Measurements from ENCODE around the gene MYCBP2.
A peak's percentile ranks its signal among the peaks of the same experiment; 100 is the strongest.
"Not testable (repeated sequence)": the region's sequence is repeated elsewhere in the genome, so short reads cannot be mapped to it uniquely, and the experiment has no call there.

Gene MYCBP2

DNA sequence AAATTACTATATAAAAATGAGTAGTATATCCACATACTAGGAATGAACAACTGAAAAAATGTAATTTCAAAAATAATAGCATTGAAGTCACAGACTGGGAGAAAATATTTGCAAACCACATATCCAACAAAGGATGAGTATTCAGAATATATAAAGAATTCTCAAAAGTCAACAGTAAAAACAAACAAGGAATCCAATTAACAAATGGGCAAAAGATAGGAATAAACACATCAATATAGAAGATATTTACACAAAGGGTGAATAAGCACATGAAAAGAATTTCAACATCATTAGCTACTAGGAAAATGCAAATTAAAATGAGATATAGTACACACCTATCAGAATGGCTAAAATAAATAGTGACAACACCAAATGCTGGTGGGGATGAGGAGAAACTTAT lies 37.0 kb downstream of the MYCBP2 start:
- no peak for DNase-seq

DNA sequence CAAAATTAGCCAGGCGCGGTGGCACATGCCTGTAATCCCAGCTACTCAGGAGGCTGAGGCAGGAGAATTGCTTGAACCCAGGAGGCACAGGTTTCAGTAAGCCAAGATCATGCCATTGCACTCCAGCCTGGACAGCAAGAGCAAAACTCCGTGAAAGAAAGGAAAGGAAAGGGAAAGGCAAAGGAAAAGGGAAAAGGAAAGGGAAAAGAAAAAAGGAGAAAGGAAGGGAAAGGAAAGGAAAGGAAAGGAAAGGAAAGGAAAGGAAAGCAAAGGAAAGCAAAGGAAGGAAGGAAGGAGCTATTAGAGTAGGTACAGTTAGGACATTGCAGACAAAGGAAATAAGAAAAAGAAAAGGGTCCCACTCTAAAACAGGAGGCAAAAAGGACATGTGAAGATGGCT lies 41.3 kb downstream of the MYCBP2 start:
- not testable (repeated sequence) for DNase-seq

DNA sequence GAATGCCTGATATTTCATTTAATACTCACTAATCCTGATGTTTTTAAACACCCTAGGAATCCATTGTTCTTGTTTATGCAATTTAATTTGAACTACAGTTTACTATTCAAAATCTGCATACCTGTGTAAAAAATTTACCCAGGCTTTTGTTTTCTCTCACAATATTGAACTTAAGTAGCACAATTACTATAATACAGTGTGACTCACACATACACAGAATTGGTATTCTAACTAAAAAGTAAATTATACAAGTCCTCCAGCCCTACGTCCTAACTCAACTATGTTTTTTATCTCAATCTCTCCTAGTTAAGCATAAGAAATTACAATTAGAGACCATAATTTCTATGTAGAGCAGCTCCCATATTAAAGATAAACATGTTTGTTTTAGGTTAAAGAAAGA lies 41.8 kb downstream of the MYCBP2 start:
- DNase-seq, result no peak

DNA sequence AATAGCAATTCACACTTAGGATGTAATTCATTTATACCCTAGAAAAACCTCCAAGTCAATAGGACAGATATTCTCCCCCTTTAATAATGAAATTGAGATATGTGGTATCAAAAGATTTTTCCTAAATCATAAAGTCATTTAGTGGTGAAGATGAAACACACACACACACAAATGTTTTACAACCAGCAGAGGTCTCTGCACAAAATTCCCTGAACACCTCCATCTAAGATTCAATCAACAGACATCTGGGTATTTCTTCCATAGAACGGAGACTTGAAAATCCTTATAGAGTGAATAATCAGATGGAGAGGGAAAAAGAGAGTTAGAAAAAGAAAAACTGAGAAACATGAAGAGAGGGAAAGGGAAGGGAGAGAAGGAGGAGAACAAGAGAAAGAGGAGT lies 52.8 kb downstream of the MYCBP2 start:
- DNase-seq, result no peak

DNA sequence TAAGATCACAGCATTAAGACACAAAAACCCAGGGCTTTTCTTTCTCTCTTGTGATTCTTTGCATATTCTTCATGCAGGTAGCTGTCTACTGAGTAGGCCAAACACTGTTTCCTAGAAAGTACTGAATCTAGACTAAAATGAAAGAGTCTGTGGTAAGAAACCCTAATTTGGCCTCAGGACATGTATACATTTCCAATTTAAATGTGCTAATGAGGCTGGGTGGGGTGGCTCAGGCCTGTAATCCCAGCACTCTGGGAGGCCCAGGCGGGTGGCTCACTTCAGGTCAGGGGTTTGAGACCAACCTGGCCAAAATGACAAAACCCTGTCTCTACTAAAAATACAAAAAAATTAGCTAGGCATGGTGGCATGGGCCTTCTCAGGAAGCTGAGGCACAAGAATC lies 57.8 kb downstream of the MYCBP2 start:
- DNase-seq, result no peak

DNA sequence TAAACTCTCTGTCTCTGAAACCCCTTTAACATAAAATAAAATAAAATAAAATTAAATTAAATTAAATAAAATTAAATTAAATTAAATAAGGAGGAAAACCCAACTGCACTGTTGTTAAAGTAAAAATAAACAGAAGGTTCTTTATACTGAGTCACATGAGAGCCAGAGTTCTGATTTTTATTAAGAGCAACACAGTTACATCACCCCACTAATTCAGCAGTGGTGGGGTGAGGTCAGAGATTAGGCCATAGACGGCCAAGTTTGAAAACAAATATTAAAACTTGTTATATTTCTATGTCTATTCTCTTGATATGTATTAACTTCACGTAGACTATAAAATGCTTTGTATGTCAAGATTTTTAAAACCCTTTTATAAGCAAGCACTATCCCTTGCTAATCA lies 59.5 kb downstream of the MYCBP2 start:
- DNase-seq, result no peak

DNA sequence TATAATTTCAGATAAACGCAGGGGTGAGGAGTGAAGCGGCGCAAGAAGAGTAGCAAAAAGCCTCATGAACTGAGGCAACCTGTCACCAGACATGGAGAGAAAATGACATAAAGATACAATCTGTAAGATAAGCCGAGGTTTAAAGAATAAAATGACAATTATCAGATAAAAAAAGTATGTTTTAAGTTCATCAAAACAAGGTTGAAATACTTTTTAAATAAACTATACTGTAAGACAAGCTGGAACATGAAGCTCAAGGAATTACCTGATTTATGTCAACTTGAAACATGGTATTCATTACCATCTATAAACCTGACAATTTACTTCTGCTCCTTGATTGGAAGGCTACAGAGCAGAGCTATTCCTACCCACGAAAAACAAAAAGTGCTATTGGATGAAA lies 61.6 kb downstream of the MYCBP2 start:
- DNase-seq, result no peak

DNA sequence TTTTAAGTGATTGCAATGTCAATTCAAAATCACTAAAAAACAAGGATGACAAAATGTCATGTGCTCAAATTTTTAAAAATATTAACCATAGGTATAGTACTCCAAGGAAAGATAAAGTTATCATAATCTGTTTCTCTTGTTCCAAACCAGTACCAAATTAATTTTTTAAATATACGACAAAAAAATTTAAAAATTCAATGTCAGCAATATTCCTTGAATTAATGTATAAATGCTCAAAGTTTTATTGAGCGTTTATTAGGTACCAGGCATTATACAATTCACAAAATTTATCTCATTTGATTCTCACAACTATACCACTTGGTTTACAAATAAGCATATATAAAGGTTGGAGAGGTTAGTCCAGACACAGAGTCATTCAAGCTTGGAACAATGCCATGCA lies 64.7 kb downstream of the MYCBP2 start:
- no peak for DNase-seq

DNA sequence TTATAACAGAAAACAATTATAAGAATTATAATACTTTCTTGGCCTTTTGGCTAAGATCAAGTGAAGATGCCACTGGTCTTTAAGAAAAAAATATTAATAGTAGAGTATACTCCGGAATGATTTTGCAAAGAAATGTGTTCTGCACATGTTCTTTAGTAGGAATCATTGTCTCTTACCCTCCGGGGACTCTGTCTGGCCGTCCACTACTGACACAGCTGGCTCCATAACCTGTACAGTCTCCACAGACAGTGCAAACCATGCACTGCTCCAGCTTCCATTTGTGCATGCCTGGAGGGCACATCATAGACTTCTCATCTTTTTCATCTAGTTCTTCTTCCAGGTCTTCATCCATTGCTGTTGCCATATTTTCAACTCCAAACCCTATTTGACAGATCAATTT lies 75.9 kb downstream of the MYCBP2 start:
- DNase-seq, result no peak

DNA sequence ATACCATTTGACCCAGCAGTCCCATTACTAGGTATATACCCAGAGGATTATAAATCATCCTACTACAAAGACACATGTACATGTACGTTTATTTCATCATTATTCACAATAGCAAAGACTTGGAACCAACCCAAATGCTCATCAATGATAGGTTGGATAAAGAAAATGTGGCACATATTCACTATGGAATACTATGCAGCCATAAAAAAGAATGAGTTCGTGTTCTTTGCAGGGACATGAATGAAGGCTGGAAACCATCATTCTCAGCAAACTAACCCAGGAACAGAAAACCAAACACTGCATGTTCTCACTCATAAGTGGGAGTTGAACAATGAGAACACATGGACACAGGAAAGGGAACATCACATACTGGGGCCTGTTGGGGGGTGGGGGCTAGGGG lies 81.7 kb downstream of the MYCBP2 start:
- DNase-seq, result not testable (repeated sequence)

DNA sequence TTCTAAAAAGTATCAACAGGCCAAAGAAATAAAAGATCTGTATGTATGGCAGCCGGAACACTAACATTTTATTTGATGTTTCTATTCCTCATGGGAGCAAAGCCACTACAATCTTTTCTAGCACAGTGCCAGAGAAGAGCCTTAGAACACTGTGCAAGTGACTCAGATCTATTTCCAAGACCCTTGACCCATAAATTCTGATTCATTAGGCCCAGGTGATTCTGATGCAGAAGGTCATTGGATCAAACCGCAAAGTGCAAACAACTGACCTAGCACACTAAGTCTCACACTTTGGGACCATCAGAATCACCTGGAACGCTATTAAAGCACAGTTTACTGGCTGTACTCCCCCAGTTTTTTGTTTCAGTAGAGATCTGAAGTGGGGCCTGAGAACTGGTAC lies 87.6 kb downstream of the MYCBP2 start:
- DNase-seq, result no peak

DNA sequence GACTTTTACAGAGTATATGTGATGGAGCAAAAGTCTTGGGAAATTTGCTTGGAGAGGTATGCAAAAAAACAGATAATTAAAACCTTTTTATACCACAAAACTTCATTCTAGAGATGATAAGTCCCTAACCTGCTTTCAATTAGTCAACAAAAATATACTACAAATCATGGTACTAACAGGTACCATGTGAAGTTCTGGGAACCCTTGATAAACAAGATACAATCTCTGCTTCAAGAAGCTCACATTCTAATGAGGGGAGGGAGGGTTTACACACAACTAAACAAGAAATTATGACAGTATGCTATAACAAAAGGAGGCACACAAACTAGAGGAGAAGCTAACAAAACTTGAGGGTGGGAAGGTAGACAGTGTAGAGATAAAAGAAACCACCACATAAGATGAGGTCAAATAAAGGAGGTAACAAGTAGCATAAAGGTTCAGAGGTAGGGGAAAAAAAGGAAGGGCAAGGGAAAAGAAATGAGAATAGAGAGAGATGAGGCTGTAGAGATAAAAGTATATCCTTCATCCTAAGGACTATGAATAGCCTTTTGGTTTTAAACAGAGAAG lies 91.4 kb downstream of the MYCBP2 start:
- DNase-seq, result no peak

DNA sequence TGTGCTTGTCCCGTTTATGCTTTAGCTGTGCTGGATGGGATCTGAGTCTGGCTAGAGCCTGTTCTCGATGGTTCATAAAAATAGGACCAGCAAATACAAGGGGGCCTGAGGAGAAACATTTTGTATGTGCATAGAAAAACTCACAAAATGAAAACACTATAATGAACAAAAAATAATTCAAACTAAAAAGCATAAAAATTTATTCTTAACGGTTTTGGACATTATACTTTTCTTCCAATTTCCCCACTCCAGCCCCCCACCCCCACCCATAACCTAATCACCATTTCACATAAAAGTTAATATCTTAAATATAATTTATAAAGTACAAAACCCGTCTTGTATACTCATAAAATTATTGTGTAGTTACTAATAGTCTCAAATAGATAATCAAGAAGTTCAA lies 93.7 kb downstream of the MYCBP2 start:
- DNase-seq, result no peak

DNA sequence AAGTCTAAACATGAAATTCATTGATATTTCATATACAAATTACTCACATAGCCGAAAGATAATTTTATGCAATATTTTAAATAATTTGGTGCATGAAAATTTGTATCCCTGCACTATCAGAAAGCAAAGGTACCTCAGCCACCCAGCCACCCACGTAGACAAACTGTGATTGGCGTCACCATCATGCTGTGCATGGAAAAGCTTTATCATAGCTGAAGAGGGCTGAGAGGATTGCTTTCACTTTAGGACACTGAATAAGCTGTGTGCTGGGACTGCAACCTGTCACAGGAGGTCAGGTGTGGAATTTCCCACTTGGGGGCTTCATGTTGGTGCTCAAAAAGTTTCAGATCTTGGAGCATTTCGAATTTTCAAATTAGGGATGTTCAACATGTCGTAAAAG lies 96.3 kb downstream of the MYCBP2 start:
- no peak for DNase-seq

DNA sequence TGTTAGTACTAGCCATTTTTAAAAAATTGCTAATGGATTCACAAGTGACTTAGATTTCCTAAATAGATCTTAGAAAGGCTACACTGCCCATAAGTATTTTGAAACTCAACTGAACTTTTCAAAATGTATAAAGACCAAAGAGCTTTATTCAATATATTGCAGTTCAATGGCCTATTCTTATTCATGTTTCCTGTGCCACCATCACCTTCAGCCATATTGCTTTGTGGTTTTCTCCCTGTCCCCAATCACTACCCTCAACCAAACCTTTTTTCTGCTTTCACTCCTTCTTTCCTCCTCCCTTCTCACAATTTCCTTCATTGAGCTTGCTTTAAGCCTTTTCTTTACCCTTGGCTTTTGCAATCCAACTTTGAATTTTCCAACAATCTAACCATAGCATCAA lies 100.9 kb downstream of the MYCBP2 start:
- no peak for DNase-seq

DNA sequence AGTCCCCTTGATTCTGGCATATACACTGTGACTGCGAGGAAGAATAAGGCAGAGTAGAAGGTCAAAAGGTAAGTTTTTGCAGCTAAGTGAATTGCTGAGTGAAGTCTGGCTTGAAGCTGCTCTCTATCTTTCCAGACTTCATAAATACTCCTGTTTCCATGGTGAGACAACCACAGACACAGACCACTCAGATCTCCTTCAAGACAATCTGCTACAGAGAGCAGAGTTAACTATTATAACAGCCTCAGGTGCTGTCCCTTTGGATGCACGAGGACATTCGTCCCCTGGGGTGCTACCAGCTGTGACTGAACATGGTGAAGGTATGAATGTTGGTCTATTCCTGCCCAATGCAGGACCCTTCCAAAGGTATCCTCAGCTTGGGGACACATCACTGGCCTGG lies 104.0 kb downstream of the MYCBP2 start:
- no peak for DNase-seq

DNA sequence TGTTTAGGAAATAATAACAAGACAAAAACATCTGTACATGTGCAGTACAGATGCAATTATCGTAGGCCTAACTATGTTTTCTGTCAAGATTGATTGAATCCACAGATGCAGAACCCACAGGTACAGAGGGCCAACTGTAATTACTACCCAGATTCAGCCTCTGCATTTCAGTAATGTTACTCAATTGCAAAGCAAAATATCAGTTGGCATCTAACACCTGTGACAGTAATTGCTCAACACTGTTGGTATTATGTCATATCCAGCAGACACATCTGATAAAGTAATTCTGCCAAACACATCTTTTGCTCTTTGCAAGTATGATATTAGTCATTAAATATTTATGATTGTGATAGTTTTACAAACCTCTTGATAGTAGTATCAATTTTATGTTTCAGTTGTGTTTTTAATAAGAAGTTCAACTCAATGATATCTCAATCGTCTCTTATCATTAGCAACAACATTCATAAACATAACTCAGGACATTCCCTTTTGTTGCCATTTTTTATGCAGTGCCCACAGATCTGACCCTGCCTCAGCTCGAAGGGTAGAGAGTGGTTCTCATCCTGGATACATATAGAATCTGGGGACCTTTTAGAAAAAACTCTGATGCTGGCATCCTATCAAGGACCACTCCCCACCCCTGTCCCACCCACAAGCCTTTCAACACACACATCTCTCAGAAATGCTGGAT lies 104.7 kb downstream of the MYCBP2 start:
- DNase-seq, result no peak

DNA sequence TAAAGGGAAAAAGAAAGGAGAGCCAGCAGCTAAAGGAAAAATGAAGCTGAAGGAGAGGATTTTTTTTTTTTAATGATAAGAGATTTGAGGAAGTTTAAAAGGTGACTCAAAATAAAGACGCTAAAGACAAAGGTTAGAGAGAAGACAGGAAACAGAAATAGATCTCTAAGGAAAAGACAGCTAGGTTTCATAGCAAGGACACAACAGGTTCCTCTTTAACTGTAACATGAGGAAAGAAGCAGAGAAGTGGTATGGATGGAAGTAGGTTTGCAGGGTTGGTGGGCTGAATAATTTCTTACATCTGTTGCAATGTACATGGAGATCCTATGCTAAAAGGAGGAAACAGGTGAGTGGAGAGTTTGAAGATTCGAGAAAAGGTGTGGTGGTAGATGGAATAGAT lies 107.5 kb downstream of the MYCBP2 start:
- DNase-seq, result peak; percentile 19

DNA sequence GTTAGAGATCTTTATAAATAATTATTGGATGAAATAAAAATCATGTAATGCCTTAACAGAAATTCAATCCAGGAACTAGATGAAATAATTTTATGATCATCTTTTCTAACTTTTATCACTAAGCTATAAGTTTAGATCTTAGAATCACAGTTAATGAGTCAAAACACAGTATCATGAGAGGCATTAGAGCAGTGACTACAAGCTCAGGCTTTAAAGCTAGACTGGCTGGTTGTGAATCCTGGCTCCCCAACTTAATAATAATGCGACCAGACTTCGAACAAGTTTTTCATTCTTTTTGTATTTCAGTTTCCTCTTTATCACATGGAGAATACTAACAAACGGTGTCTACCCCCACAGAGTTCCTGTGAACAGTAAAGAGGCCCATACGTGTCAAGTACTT lies 108.6 kb downstream of the MYCBP2 start:
- DNase-seq, result no peak

DNA sequence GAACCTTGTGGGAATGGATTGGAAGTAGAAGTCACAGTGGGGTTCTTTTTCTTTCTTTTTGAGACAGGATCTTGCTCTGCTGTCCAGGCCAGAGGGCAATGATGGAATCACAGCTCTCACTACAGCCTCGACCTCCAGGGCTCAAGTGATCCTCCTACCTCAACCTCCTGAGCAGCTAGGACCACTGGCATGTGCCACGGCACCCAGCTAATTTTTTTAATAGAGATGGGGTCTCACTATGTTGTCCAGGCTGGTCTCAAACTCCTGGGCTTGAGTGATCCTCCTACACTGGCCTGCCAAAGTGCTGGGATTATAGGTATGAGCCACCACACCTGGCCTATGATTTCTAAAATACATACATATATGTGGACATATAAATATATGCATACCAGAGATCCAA lies 111.4 kb downstream of the MYCBP2 start:
- DNase-seq, result no peak

DNA sequence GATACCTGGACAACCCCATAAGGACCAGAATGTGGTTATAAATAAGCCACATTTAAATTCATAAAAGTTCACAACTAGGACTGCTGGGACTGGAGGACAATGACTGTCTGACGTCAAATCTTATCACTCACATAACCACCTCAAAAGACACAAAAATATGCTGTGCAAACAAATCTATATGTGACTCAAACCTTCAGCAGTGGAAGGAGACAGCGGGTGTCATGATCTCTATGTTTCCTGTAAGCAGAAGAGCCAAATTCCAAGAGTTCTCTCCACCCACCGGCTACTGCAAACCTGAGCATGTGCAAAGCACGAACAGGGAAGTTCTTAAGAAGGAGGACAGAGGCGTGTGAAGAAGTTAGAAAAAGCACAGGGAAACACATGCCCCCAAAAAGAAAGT lies 113.2 kb downstream of the MYCBP2 start:
- DNase-seq, result no peak

DNA sequence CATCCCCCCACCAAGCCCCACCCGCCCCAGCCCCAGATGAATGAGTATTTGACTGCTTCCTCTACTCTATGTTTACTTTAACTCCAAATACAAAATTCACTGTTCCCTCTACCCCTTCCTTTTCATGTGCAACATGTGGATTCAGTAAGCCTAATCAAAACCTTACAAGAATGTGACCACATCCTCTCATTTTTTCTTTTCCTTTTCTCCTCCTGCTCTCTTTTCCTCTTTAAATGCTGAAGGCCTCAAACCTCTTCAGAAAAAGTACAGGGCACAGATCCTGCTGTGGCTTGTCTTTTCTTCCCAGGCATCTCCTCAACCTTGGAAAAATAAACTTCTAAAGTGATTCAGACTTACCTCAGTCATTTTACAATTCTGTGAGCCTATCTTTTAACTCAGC lies 119.0 kb downstream of the MYCBP2 start:
- no peak for DNase-seq

DNA sequence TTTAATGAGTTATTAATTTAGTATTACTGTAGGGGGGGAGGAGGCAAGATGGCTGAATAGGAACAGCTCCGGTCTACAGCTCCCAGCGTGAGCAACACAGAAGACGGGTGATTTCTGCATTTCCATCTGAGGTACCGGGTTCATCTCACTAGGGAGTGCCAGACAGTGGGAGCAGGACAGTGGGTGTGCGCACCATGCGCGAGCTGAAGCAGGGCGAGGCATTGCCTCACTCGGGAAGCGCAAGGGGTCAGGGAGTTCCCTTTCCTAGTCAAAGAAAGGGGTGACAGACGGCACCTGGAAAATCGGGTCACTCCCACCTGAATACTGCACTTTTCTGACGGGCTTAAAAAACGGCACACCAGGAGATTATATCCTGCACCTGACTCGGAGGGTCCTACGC lies 127.9 kb downstream of the MYCBP2 start:
- not testable (repeated sequence) for DNase-seq

DNA sequence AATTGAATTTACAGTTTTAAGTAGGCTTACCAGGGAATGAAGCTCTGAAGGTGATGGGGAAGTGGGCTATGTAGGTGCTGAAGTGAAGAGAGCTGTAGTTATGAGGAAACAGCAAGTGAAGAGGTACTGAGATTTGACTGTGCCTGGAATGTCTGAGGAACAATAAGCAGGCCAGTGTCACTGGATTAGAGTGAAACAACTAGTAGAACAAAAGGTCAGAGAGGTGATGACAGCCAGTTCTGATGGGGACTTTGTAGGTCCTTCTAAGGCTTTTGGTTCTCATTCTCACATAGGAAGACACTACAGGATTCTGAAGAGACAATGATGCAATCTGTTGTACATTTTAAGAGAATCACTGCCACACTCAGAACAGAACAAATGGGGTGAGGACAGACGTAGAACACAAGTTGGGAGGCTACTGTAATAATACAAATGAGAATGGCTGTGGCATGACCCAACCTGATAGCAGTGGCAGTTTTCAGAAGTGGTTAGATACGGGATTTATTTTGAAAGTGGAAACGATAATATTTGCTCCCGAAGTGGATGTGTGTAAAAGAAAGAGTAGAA lies 130.8 kb downstream of the MYCBP2 start:
- no peak for DNase-seq

DNA sequence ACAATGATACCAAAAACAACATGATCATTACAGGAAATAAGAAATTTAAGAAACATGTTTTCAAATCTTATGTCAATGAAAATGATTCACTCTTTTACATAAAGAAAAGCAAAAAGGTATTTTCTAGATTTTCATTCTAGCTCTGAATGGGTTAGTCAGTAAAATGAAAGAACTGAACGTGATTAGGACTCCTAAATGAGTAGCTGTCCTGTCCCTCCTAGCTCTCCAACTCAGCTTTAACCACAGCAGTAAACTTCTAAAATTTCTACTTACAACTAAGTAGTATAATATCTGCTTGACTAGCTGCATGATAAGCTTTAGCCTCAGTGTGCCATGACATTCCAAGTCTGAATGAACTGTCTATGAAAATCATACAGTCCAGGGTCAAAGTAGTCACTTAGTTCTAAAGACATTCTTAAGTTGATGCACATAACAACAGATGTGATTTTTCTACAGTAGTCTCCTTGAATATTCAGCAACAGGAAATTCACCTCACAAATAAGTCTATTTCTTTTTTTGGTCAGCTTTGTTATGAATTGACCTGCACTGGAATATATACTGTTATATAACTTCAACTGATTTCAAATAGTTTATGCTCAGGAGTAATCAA lies 136.4 kb downstream of the MYCBP2 start:
- DNase-seq, result no peak
